SU-DHL-6 (cell line): Measurements from ENCODE around the gene EFNA5.

Source experiments
- H2AFZ ChIP-seq: fragments of 200-600 bp; sonication (generic); 2 replicates; pipeline ENCODE4 v1.6.1; 2014; ENCODE audit warnings: low read depth, mild to moderate bottlenecking, moderate library complexity, mixed read lengths, antibody characterized with exemption, low read length; ENCODE audit not compliant: severe bottlenecking
- H3F3A ChIP-seq: fragments of 200-600 bp; shearing (Covaris generic); 2 replicates; pipeline ENCODE4 v1.6.0; 2016; ENCODE audit warnings: antibody characterized with exemption, mild to moderate bottlenecking; ENCODE audit not compliant: insufficient read depth
- H3K27ac ChIP-seq: fragments of 200-600 bp; sonication (generic); 2 replicates; pipeline ENCODE4 v1.5.1; 2016; ENCODE audit warnings: low read depth, mild to moderate bottlenecking, low read length, moderate library complexity, mixed read lengths
- H3K27me3 ChIP-seq: fragments of 200-600 bp; sonication (generic), shearing (Covaris generic); 2 replicates; pipeline ENCODE4 v1.6.0; 2014; ENCODE audit warnings: mild to moderate bottlenecking, low read length
- H3K36me3 ChIP-seq: fragments of 200-600 bp; sonication (generic); 2 replicates; pipeline ENCODE4 v1.6.1; 2014; ENCODE audit warnings: mild to moderate bottlenecking, low read length, mixed read lengths
- H3K4me2 ChIP-seq: fragments of 300-600, 200-600 bp; shearing (Covaris generic), sonication (generic); 2 replicates; pipeline ENCODE4 v1.6.0; 2014; ENCODE audit warnings: low read length, low read depth, mild to moderate bottlenecking; ENCODE audit not compliant: poor library complexity, severe bottlenecking
- H3K4me3 ChIP-seq: fragments of 200-600 bp; sonication (generic); 2 replicates; pipeline ENCODE4 v1.5.1; 2014; ENCODE audit warnings: antibody characterized with exemption, low read length, mild to moderate bottlenecking, mixed read lengths; ENCODE audit not compliant: insufficient read depth, poor library complexity, severe bottlenecking
- H3K79me2 ChIP-seq: fragments of 200-600 bp; sonication (generic); 2 replicates; pipeline ENCODE4 v1.6.1; 2014; ENCODE audit warnings: mild to moderate bottlenecking, low read length, moderate library complexity; ENCODE audit not compliant: insufficient read depth
- H3K9ac ChIP-seq: fragments of 200-600 bp; sonication (generic); 2 replicates; pipeline ENCODE4 v1.7.0; 2014; ENCODE audit warnings: mild to moderate bottlenecking, low read length
- H3K9me2 ChIP-seq: fragments of 200-600 bp; sonication (generic); replicated peaks from 2 replicates; pipeline ENCODE4 v1.6.1; 2014; ENCODE audit warnings: low read length; ENCODE audit not compliant: insufficient read depth
- H3K9me3 ChIP-seq: fragments of 200-600 bp; sonication (generic); 2 replicates; pipeline ENCODE4 v1.6.1; 2014; ENCODE audit warnings: low read length, mixed read lengths; ENCODE audit not compliant: insufficient read depth
- H4K20me1 ChIP-seq: fragments of 200-600 bp; sonication (generic); 2 replicates; pipeline ENCODE4 v1.6.1; 2014; ENCODE audit warnings: low read depth, mild to moderate bottlenecking, antibody characterized with exemption, low read length, moderate library complexity, mixed read lengths
- EZH2phosphoT487 ChIP-seq: fragments of 200-600 bp; sonication (generic), shearing (Covaris generic); conservative IDR thresholded peaks from 2 replicates; pipeline ENCODE4 v1.6.1; 2018; ENCODE audit warnings: mild to moderate bottlenecking, antibody characterized with exemption, low read length, moderate library complexity, mixed read lengths
- TF ChIP-seq, protein P1 (sequence below): fragments of 200-600 bp; sonication (generic); IDR thresholded peaks from one replicate; pipeline ENCODE4 v1.5.1; 2017; ENCODE audit warnings: antibody characterized with exemption, mild to moderate bottlenecking, low read length, moderate library complexity; ENCODE audit not compliant: insufficient read depth, poor library complexity, severe bottlenecking

EFNA5 gene

DNA sequence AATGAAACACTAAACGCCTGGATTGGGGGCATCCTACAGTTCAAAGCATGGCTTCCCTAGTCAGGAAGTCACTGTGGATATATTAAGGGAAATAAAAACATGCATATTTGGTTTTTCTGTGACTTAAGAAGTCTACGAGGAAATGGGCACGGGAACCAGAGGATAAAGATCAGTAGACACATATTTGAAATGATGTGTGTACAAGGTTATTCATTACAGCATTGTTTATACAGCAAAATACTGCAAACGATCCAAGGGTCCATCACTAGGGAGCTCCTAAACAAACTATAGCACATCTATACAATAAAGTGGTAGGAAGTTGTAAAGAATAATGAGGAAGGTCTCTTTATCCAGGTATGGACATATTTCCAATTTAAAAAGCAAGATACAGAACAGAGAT, 71.8 kb downstream of the EFNA5 start:
- no peak overlapping the region for H3K4me3 ChIP-seq
- no peaks in the 10 kb centered on the region for H3K9me3 ChIP-seq
- H3F3A ChIP-seq: no peaks in the 10 kb centered on the region
- H3K4me2 ChIP-seq: no peak overlapping the region
- H2AFZ ChIP-seq: no peak overlapping the region
- TF ChIP-seq EZH2phosphoT487: no peak
- TF ChIP-seq, protein P1, sequence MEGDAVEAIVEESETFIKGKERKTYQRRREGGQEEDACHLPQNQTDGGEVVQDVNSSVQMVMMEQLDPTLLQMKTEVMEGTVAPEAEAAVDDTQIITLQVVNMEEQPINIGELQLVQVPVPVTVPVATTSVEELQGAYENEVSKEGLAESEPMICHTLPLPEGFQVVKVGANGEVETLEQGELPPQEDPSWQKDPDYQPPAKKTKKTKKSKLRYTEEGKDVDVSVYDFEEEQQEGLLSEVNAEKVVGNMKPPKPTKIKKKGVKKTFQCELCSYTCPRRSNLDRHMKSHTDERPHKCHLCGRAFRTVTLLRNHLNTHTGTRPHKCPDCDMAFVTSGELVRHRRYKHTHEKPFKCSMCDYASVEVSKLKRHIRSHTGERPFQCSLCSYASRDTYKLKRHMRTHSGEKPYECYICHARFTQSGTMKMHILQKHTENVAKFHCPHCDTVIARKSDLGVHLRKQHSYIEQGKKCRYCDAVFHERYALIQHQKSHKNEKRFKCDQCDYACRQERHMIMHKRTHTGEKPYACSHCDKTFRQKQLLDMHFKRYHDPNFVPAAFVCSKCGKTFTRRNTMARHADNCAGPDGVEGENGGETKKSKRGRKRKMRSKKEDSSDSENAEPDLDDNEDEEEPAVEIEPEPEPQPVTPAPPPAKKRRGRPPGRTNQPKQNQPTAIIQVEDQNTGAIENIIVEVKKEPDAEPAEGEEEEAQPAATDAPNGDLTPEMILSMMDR: no peak
- H4K20me1 ChIP-seq: no peaks in the 10 kb centered on the region
- no peaks in the 10 kb centered on the region for H3K27me3 ChIP-seq
- no peaks in the 10 kb centered on the region for H3K36me3 ChIP-seq
- no peak overlapping the region for H3K9ac ChIP-seq
- no peaks in the 10 kb centered on the region for H3K79me2 ChIP-seq
- H3K9me2 ChIP-seq: no peaks in the 10 kb centered on the region
- H3K27ac ChIP-seq: no peak overlapping the region

DNA sequence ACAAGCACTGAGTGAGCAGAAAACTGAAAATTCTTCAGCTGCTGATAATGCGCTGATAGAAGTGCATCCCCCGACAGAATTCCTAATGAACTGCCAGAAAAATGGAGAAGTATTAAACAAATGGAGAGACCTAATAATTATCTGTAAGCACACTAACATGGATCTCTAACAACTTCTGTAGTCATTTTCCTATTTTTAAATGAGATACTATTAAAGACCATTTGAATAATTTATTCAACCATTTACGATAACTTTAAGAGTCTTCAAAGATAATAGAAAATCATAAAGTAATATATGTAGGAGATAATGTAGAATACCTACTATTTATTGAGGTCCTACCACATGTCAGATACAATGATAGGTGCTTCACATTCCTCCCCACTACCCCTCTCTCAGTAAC, 72.9 kb downstream of the EFNA5 start:
- Histone ChIP-seq H3K9me3 (no peaks in the 10 kb centered on the region), H3K27ac (no peak overlapping the region), H2AFZ (no peak overlapping the region), H3K4me3 (no peak overlapping the region), H3K9ac (no peak overlapping the region), H3K79me2 (no peaks in the 10 kb centered on the region), H3K36me3 (no peaks in the 10 kb centered on the region), H3F3A (no peaks in the 10 kb centered on the region), H3K4me2 (no peak overlapping the region), H3K9me2 (no peaks in the 10 kb centered on the region), H4K20me1 (no peaks in the 10 kb centered on the region), H3K27me3 (no peaks in the 10 kb centered on the region)
- TF ChIP-seq, protein P1: no peak
- TF ChIP-seq EZH2phosphoT487: no peak

DNA sequence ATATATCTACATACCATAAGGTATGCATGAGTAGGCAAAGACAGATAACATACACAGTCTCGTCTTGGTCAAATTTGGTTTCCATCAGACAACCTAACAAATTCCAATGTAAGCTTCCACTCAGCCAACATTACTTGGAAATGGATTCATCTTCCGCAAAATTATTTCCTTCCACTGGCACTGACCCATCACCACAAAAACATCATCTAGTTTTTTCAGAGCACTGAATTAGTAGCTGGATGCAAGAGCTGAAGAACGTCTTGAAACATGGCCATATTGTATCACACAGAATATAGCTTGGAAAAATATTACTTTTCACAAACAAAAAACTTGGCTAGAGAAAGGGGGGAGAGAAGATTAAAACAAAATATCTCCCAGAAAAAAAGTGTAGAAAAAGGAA, 73.5 kb downstream of the EFNA5 start:
- TF ChIP-seq, protein P1: no peak
- TF ChIP-seq EZH2phosphoT487: no peak
- Histone ChIP-seq H3K4me2 (no peak overlapping the region), H3F3A (no peaks in the 10 kb centered on the region), H3K27me3 (no peaks in the 10 kb centered on the region), H3K4me3 (no peak overlapping the region), H3K9me2 (no peaks in the 10 kb centered on the region), H4K20me1 (no peaks in the 10 kb centered on the region), H3K9me3 (no peaks in the 10 kb centered on the region), H2AFZ (no peak overlapping the region), H3K79me2 (no peaks in the 10 kb centered on the region), H3K27ac (no peak overlapping the region), H3K36me3 (no peaks in the 10 kb centered on the region), H3K9ac (no peak overlapping the region)
